ENCODE results near the gene MRPS6. TPM values are rescaled to one million over a fixed set of nuclear protein-coding genes. Genes with fewer than 3 reads are reported as not detected.
A peak's percentile ranks its signal among the peaks of the same experiment; 100 is the strongest.

MRPS6 gene
- total and polyA plus RNA-seq, 4 donors, result 12.1 to 83.0 (median 17.0) TPM

DNA sequence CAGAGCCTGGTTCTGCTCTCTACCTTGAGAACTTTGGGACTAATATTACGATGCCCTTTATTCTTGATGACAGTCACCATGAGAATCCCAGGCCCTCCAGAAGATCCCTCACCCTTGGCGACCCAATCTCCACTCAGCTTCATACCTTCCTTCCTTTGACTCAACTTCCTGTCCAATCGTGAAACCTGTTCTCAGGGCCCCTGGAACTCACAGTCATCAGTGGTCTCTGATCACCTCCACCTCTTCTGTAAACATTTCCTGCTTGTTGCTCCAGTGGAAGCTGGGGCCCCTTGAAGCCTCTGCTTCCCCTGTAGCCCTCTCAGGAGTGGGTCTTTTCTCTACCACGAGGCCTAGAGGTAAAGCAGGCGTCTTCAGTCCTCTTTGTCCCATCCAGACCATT is 79.1 kb downstream of the MRPS6 start:
- H3K4me1 ChIP-seq (ENCODE audit: control insufficient read depth in 4 of 4, insufficient read depth in 4 of 4, low read length in 3 of 4), result peaks cover 0 to 17% (median 9%) of the 10 kb centered on the region in 4 donors
- H3K9me3 ChIP-seq (ENCODE audit: control insufficient read depth in 4 of 4, low read length in 3 of 4), result no peaks in the 10 kb centered on the region
- 91% methylated on average over 5 of the region's 5 CpGs for WGBS
- H3K36me3 ChIP-seq (ENCODE audit: control insufficient read depth in 4 of 4, insufficient read depth in 3 of 4, low read depth in 1 of 4, low read length in 3 of 4), result no peaks in the 10 kb centered on the region
- H3K27ac ChIP-seq (ENCODE audit: low read depth in 1 of 2, low read length in 2 of 2), result no peak overlapping the region
- H3K9ac ChIP-seq (ENCODE audit: low read depth in 1 of 2, low read length in 2 of 2), result no peak overlapping the region
- DNase-seq (ENCODE audit: low spot score), result no peak
- TF ChIP-seq EGR1 (IDR thresholded peaks at IDR 0.05; ENCODE audit: low read depth in 2 of 2) (no peak), RAD21 (IDR thresholded peaks at IDR 0.05) (no peak), RXRA (IDR thresholded peaks at IDR 0.05) (no peak), SP1 (IDR thresholded peaks at IDR 0.05) (no peak), JUND (IDR thresholded peaks at IDR 0.05) (no peak), HNF4A (conservative IDR thresholded peaks at IDR 0.05) (no peak), HNF4G (IDR thresholded peaks at IDR 0.05) (no peak)
- TF ChIP-seq, protein P1, sequence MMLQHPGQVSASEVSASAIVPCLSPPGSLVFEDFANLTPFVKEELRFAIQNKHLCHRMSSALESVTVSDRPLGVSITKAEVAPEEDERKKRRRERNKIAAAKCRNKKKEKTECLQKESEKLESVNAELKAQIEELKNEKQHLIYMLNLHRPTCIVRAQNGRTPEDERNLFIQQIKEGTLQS (IDR thresholded peaks at IDR 0.05), result no peak
- no peak overlapping the region for H3K4me3 ChIP-seq (ENCODE audit: low read depth in 1 of 3, low read length in 3 of 3)
- no peaks in the 10 kb centered on the region for H3K27me3 ChIP-seq (ENCODE audit: control insufficient read depth in 4 of 4, insufficient read depth in 4 of 4, low read length in 3 of 4)

DNA sequence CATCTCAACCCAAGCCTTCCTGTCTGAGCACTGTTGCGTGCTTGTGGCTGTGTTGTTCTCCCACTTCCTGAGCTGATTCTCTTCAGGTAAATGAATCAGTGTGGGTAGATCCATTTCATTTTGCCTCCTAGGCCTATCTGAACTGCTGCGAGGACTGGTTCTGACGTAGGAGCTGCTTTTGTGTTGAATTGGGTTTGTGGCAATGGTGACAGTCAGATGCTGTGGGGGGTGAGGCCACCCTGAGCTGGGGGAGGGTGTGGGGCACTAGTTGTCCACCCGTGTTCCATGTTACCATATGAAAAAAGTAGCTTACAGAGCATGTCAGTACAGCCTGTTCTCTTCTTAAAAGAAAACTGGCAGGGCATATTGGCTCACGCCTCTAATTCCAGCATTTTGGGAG is 81.5 kb downstream of the MRPS6 start:
- TF ChIP-seq, protein P2, sequence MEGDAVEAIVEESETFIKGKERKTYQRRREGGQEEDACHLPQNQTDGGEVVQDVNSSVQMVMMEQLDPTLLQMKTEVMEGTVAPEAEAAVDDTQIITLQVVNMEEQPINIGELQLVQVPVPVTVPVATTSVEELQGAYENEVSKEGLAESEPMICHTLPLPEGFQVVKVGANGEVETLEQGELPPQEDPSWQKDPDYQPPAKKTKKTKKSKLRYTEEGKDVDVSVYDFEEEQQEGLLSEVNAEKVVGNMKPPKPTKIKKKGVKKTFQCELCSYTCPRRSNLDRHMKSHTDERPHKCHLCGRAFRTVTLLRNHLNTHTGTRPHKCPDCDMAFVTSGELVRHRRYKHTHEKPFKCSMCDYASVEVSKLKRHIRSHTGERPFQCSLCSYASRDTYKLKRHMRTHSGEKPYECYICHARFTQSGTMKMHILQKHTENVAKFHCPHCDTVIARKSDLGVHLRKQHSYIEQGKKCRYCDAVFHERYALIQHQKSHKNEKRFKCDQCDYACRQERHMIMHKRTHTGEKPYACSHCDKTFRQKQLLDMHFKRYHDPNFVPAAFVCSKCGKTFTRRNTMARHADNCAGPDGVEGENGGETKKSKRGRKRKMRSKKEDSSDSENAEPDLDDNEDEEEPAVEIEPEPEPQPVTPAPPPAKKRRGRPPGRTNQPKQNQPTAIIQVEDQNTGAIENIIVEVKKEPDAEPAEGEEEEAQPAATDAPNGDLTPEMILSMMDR (IDR thresholded peaks at IDR 0.05; ENCODE audit: low read depth, low read length, missing input control), result no peak
- TF ChIP-seq, protein P3, sequence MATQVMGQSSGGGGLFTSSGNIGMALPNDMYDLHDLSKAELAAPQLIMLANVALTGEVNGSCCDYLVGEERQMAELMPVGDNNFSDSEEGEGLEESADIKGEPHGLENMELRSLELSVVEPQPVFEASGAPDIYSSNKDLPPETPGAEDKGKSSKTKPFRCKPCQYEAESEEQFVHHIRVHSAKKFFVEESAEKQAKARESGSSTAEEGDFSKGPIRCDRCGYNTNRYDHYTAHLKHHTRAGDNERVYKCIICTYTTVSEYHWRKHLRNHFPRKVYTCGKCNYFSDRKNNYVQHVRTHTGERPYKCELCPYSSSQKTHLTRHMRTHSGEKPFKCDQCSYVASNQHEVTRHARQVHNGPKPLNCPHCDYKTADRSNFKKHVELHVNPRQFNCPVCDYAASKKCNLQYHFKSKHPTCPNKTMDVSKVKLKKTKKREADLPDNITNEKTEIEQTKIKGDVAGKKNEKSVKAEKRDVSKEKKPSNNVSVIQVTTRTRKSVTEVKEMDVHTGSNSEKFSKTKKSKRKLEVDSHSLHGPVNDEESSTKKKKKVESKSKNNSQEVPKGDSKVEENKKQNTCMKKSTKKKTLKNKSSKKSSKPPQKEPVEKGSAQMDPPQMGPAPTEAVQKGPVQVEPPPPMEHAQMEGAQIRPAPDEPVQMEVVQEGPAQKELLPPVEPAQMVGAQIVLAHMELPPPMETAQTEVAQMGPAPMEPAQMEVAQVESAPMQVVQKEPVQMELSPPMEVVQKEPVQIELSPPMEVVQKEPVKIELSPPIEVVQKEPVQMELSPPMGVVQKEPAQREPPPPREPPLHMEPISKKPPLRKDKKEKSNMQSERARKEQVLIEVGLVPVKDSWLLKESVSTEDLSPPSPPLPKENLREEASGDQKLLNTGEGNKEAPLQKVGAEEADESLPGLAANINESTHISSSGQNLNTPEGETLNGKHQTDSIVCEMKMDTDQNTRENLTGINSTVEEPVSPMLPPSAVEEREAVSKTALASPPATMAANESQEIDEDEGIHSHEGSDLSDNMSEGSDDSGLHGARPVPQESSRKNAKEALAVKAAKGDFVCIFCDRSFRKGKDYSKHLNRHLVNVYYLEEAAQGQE (IDR thresholded peaks at IDR 0.05), result no peak
- TF ChIP-seq JUND (IDR thresholded peaks at IDR 0.05) (no peak), EGR1 (IDR thresholded peaks at IDR 0.05; ENCODE audit: low read depth in 2 of 2) (no peak), FOXA1 (IDR thresholded peaks at IDR 0.05) (no peak), SP1 (IDR thresholded peaks at IDR 0.05) (no peak), HNF4A (conservative IDR thresholded peaks at IDR 0.05) (no peak), TAF1 (conservative IDR thresholded peaks at IDR 0.05) (no peak), RAD21 (IDR thresholded peaks at IDR 0.05) (no peak), HNF4G (IDR thresholded peaks at IDR 0.05) (no peak)
- H3K9ac ChIP-seq (ENCODE audit: low read depth in 1 of 2, low read length in 2 of 2), result no peak overlapping the region
- H3K27me3 ChIP-seq (ENCODE audit: control insufficient read depth in 4 of 4, insufficient read depth in 4 of 4, low read length in 3 of 4), result no peaks in the 10 kb centered on the region
- WGBS, result 98% methylated on average over 5 of the region's 5 CpGs
- H3K4me3 ChIP-seq (ENCODE audit: low read depth in 1 of 3, low read length in 3 of 3), result no peak overlapping the region
- no peaks in the 10 kb centered on the region for H3K36me3 ChIP-seq (ENCODE audit: control insufficient read depth in 4 of 4, insufficient read depth in 3 of 4, low read depth in 1 of 4, low read length in 3 of 4)
- peaks cover 0 to 21% (median 13%) of the 10 kb centered on the region in 4 donors for H3K4me1 ChIP-seq (ENCODE audit: control insufficient read depth in 4 of 4, insufficient read depth in 4 of 4, low read length in 3 of 4)
- no peaks in the 10 kb centered on the region for H3K9me3 ChIP-seq (ENCODE audit: control insufficient read depth in 4 of 4, low read length in 3 of 4)
- DNase-seq (ENCODE audit: low spot score), result no peak
- H3K27ac ChIP-seq (ENCODE audit: low read depth in 1 of 2, low read length in 2 of 2), result no peak overlapping the region

DNA sequence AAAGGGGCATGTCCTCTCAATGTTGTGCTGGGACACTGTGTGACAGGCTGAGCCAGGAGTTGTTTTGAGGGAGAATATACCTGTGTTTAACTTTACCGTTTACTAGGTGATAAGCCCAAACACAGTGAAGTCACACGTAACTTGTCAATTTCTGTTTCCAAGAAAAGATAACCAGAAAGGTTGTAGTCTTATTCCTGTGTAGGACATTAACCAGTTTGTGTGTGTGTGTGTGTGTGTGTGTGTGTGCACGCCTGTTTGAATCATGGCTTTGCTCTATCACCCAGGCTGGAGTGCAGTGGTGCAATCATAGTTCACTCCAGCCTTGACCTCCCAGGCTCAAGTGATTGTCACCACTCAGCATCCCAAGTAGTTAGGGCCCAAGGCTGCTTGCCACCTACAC is 83.6 kb downstream of the MRPS6 start:
- Histone ChIP-seq H3K36me3 (ENCODE audit: control insufficient read depth in 4 of 4, insufficient read depth in 3 of 4, low read depth in 1 of 4, low read length in 3 of 4) (no peaks in the 10 kb centered on the region), H3K9me3 (ENCODE audit: control insufficient read depth in 4 of 4, low read length in 3 of 4) (no peaks in the 10 kb centered on the region), H3K9ac (ENCODE audit: low read depth in 1 of 2, low read length in 2 of 2) (peak overlapping the region in 1 of 2 donors; percentile 7), H3K4me1 (ENCODE audit: control insufficient read depth in 4 of 4, insufficient read depth in 4 of 4, low read length in 3 of 4) (peaks cover 0 to 21% (median 13%) of the 10 kb centered on the region in 4 donors), H3K27ac (ENCODE audit: low read depth in 1 of 2, low read length in 2 of 2) (peak overlapping the region; percentile 44 to 81), H3K4me3 (ENCODE audit: low read depth in 1 of 3, low read length in 3 of 3) (no peak overlapping the region), H3K27me3 (ENCODE audit: control insufficient read depth in 4 of 4, insufficient read depth in 4 of 4, low read length in 3 of 4) (no peaks in the 10 kb centered on the region)
- DNase-seq (ENCODE audit: low spot score), result no peak
- 27% methylated on average over 3 of the region's 3 CpGs for WGBS
- TF ChIP-seq, protein P4, sequence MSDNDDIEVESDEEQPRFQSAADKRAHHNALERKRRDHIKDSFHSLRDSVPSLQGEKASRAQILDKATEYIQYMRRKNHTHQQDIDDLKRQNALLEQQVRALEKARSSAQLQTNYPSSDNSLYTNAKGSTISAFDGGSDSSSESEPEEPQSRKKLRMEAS (IDR thresholded peaks at IDR 0.05), result no peak
- no peak for TF ChIP-seq YY1 (IDR thresholded peaks at IDR 0.05)
- TF ChIP-seq TAF1 (conservative IDR thresholded peaks at IDR 0.05), result no peak
- TF ChIP-seq EGR1 (IDR thresholded peaks at IDR 0.05; ENCODE audit: low read depth in 2 of 2), result no peak
- TF ChIP-seq RXRA (IDR thresholded peaks at IDR 0.05), result peak; percentile 55 to 83
- peak; percentile 17 to 56 for TF ChIP-seq HNF4A (conservative IDR thresholded peaks at IDR 0.05)
- TF ChIP-seq, protein P1 (IDR thresholded peaks at IDR 0.05), result no peak
- TF ChIP-seq NR2F2 (IDR thresholded peaks at IDR 0.05), result peak; percentile 54
- TF ChIP-seq SP1 (IDR thresholded peaks at IDR 0.05), result peak; percentile 61
- TF ChIP-seq, protein P2 (IDR thresholded peaks at IDR 0.05; ENCODE audit: low read depth, low read length, missing input control), result no peak
- TF ChIP-seq HNF4G (IDR thresholded peaks at IDR 0.05), result peak; percentile 9
- TF ChIP-seq FOXA2 (IDR thresholded peaks at IDR 0.05), result no peak
- no peak for TF ChIP-seq FOXA1 (IDR thresholded peaks at IDR 0.05)
- no peak for TF ChIP-seq GABPA (IDR thresholded peaks at IDR 0.05 in 1 of 2, conservative IDR thresholded peaks at IDR 0.05 in 1 of 2)

All from liver (tissue), 9 donors.